Peyer's patch (tissue), 4 donors: ENCODE measurements around the gene KCNQ1.

Source experiments
- CTCF ChIP-seq, 6 experiments: fragments of 450-650 bp in 4 of 6; fragments of 200-600 bp in 2 of 6; sonication (generic) in 1 of 6; IDR thresholded peaks; one replicate each; pipeline ENCODE4 v1.5.1; 2017 to 2019; ENCODE audit warnings: antibody characterized with exemption in 6 of 6, mild to moderate bottlenecking in 3 of 6, moderate library complexity in 1 of 6
- POLR2A ChIP-seq, 2 donors: fragments of 450-650 bp; IDR thresholded peaks; one replicate each; pipeline ENCODE4 v1.5.1; 2017; ENCODE audit warnings: antibody characterized with exemption in 2 of 2, mild to moderate bottlenecking in 2 of 2, moderate library complexity in 2 of 2

- no peak for TF ChIP-seq CTCF (IDR thresholded peaks at IDR 0.05)
- no peak for TF ChIP-seq POLR2A (IDR thresholded peaks at IDR 0.05)
These were observed 377.1 kb downstream of the KCNQ1 start for GRCh38 chr11:2821891-2822290.
